Glomerular endothelial cell (primary cell): Measurements from ENCODE around the gene ARHGAP6. TPM values are rescaled to one million over a fixed set of nuclear protein-coding genes. Genes with fewer than 3 reads are reported as not detected.
"Not testable (repeated sequence)": the region's sequence is repeated elsewhere in the genome, so short reads cannot be mapped to it uniquely, and the experiment has no call there.

Source experiments
- DNase-seq: peaks from one replicate; pipeline ENCODE4 v3.0.0-alpha.2; 2011; ENCODE audit warnings: low read depth, low spot score; ENCODE audit errors: extremely low read depth
- total RNA-seq: library from RNA; depleted of rRNA; stranded (reverse); fragments of >200 nt; gene quantifications from 2 replicates; pipeline ENCODE4 v1.2.3, GENCODE V29; 2015

The ARHGAP6 gene
- total RNA-seq, 1 donor from 2014 or later = 1.7 TPM

GRCh38 chrX:11261260-11261659 lies 404.5 kb downstream of the ARHGAP6 start:
- no peak for DNase-seq

DNA sequence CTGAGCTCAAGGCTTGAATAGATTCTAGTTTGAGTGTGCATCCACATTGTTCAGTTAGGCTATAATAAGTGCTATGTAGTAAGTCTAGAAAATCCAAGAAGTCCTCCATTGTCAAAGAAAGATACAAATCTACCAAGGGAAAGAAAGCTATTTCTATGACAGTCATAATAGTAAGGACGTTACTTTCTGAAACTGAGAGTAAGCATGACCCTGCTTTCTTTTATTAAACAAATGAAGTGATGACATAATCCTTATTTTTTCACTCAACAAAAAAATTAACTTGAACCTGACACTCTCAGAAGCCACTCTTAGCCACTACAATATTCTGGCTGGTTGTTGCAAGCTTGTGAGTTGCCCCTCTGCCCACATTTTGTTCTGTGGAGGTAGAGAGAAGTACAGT lies 406.3 kb downstream of the ARHGAP6 start:
- no peak for DNase-seq

GRCh38 chrX:11257711-11258110 lies 408.0 kb downstream of the ARHGAP6 start:
- no peak for DNase-seq

DNA sequence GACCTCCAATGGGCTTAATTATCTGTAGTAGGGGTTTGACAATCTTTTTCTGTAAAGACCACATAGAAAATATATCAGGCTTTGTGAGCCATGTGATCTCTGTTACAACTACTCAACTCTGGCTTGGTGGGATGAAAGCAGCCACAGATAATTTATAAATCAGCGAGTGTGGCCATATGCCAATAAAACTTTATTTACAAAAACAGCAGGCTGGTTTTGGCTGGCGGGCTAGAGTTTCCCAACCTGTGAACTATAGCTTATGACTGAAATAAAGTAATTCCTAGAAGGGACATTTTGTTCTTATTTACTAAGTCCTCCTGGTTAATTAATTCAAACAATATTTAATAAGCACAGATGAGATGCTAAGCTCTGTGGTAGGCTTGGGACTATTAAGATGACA lies 408.4 kb downstream of the ARHGAP6 start:
- DNase-seq = no peak

DNA sequence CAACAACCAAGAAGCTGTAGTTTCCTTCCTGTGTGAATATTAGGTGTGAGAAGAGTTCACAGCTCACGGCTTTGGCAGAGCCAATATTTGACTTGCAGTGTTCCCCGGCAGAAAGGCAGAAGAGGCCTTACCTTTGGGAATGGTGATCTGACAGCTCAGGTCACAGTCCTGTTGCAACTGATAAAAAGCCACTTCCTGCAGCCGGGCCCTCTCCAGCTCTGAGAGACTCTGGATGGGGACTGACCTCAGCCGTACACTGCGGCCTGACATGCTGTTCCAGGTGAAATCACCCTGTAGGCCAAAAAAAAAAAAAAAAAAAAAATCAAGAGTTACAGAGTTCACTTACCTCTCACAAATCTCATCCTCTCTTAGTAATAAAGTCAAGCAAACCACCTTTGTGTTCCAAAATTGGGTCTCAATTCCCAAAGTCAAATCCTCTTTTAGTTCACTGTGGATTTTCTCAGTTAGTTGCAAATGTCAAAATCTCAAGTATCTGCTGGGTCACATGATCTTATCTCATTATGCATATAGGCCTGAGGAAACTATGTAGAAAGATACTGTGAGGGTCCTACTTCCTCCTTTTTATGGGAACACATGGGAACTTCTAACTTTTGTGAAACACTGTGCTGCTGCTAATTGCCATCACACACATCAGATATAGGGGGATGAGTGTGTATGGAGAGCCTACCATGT lies 411.2 kb downstream of the ARHGAP6 start:
- DNase-seq = no peak

DNA sequence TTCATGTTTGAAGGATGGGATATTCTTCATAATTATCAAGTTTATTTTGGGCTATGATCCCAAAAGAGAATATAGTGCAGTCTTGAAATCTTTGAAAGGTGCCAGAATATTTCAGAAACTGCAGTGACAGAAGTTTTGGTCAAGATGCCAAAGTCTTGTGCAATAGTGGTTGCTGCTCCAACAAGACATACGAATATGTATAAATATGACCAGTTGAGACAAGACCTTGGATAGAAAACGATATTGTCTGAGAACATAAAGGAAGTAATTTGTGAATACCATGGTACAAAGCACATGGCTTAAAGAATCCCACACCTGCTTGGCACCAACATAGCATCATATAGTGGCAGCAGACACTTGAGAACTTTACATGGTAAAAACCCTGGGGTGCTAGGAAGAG lies 421.1 kb downstream of the ARHGAP6 start:
- no peak for DNase-seq

DNA sequence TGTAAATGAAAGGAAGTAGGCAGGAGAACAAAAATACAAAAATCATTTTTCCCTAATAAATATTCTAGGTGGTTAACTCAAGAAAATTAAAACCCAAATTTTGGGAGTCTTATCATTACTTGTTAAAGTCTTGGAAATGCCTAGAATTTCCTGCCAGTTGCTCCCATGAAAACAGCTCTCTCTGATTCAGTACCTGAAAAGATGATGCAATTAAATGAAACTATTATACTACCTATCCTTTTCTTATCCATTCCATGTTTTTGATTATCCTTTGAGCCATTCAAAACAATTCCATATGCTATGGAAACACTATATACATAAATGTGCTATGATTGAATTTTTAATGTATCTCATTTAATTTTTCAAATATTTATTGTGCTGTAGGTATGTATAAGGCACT lies 423.0 kb downstream of the ARHGAP6 start:
- no peak for DNase-seq

- no peak for DNase-seq
Observed at GRCh38 chrX:11241720-11242119, 424.0 kb downstream of the ARHGAP6 start.

GRCh38 chrX:11239230-11239629 lies 426.5 kb downstream of the ARHGAP6 start:
- DNase-seq = no peak

GRCh38 chrX:11235377-11235776 lies 430.3 kb downstream of the ARHGAP6 start:
- not testable (repeated sequence) for DNase-seq

GRCh38 chrX:11215191-11215921 lies 450.4 kb downstream of the ARHGAP6 start:
- no peak for DNase-seq

DNA sequence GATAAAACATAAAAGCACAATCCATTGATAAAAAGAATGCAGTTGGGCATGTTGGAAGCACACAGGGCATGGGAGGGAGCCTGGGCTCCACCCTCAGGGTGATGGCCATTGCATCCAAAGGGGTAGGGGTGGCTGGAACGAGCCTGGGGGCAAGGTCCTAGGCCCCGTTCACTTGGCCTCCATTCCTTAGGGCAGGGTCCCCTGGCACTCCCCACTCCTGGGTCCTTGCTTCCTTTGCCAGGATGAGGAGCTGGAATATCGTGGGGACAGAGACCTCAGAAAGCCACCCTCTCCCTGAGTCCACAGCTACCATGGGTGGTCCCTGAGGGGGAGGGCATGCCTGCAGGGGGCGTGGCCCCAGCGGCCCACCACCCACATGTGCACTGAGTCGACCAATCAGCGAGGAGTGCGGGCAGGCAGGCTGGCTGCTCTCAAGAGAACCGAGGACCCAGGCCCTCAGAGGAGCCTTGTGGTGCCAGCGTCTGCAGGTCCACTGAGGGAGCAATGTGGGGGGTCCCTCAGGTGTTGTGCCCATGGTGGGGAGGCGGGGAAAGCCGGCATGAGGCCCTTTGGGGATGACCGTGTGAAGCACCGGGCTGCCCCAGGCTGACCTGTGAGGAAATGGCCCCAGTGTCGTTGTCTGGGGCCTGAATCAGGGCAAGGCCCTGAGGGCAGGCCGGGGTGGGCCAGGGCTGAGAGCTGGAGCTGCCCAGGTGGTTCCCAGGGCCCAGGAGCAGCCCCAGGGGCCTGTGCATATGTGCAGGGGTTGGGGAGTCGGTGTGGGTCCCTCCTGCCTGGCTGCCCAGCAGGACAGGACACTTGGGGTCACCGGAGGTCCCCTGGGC lies 451.2 kb downstream of the ARHGAP6 start:
- DNase-seq = no peak

GRCh38 chrX:11212741-11213140 lies 453.0 kb downstream of the ARHGAP6 start:
- no peak for DNase-seq

DNA sequence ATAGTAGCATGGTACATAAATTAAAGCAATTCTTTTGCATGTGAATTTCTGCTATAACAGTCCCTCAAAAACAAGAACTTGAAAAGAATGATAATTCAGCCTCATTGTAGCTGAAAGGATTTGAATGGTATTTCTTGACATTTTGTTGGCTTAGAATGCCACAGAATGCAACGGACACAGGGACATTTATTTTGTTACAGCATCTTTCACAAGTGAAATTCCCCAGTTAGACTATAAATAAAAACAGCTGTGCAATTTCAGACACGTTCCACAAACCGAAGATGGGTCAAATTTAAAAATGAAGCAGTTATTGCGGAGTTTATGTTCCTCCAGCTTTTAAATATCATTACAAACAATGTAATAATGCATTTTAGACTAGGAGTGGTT lies 455.3 kb downstream of the ARHGAP6 start:
- DNase-seq = no peak

DNA sequence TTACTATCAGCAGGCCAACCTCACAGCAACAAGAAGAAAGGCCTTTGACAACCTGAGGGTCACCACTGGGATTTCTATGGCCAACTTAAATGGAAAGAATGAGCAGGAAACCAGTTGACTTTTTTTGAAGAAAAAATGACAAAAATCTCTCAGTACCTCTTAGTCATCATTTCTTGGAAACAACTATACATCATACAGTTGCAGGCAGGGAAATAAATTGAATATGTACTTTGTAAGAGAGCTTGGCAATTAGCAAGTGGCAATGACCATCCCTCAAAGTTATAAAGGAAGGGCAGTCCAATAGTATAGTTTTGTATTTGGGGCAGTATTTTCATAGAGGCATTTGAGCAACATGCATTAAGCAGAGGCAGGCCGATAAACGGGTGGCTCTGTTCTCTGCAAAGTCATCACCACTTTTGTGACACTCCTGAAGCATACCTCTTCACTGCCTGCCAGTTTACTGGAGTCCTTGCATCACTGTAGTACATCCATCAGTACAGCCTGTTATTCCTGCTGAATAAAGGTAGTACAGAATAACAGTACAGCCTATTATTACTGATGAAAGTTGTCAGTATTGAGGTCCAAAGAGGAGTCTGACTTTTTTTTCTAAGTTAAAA lies 455.8 kb downstream of the ARHGAP6 start:
- DNase-seq = no peak

DNA sequence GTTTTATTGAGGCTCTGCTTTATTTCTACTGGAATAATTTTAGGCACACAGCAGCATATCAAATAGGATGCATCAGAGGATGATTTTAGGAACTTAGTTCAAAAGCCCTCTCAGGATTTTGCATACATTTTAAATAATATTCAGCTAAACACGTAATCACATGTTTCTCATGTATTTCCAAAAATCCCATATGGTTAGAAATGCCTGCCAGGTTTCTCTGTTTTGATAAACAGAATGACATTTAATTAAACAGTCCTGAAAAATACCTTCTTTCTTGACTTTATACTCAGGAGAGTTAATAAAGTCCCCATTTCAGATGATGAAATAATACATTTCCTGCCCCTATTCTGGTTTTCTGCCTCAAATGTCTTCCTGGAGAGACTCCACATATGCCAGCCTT lies 459.0 kb downstream of the ARHGAP6 start:
- no peak for DNase-seq

GRCh38 chrX:11205796-11206195 lies 459.9 kb downstream of the ARHGAP6 start:
- DNase-seq = no peak

GRCh38 chrX:11197671-11198070 lies 468.0 kb downstream of the ARHGAP6 start:
- DNase-seq = no peak

DNA sequence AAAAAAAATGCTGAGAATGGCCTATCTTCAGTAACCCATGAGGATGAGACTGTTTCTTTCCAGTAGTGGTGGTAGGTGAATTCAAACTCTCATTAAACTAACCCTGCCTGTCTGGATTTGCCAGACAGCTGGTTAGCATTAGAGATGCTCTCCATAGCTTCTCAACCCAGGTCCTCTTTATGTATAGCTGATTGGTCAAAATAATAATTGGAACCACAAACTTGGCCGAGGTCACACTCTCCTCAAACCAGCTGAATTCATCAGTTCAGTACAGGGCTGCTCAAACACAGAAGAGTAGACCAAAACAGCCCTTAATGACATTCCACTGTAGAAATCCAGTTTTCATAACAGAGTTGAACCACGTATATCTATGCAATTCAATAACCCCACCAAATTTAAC lies 469.2 kb downstream of the ARHGAP6 start:
- DNase-seq = no peak

GRCh38 chrX:11193035-11193469 lies 472.7 kb downstream of the ARHGAP6 start:
- no peak for DNase-seq
